Ishikawa (cell line): ENCODE results near the gene ABCB8.

ENCODE experiments used
- CEBPB ChIP-seq: IDR thresholded peaks from 2 replicates; pipeline ENCODE4 v1.6.1; 2012
- CREB1 ChIP-seq: IDR thresholded peaks from 2 replicates; pipeline ENCODE4 v1.6.1; 2012; ENCODE audit warnings: low read depth
- EGR1 ChIP-seq: IDR thresholded peaks from 2 replicates; pipeline ENCODE4 v1.6.1; 2012
- EP300 ChIP-seq: IDR thresholded peaks from 2 replicates; pipeline ENCODE4 v1.6.1; 2012; ENCODE audit warnings: borderline replicate concordance
- FOXM1 ChIP-seq: IDR thresholded peaks from 2 replicates; pipeline ENCODE4 v1.6.1; 2012; ENCODE audit warnings: low read depth, borderline replicate concordance
- MAX ChIP-seq: IDR thresholded peaks from 2 replicates; pipeline ENCODE4 v1.6.1; 2012
- NFIC ChIP-seq: IDR thresholded peaks from 2 replicates; pipeline ENCODE4 v1.6.1; 2012
- RAD21 ChIP-seq: IDR thresholded peaks from 2 replicates; pipeline ENCODE4 v1.6.1; 2012; ENCODE audit warnings: low read depth
- REST ChIP-seq: IDR thresholded peaks from 2 replicates; pipeline ENCODE4 v1.6.1; 2012; ENCODE audit warnings: low read depth, mild to moderate bottlenecking
- TAF1 ChIP-seq: IDR thresholded peaks from 2 replicates; pipeline ENCODE4 v1.6.1; 2012; ENCODE audit warnings: low read depth, mild to moderate bottlenecking
- TCF12 ChIP-seq: IDR thresholded peaks from 2 replicates; pipeline ENCODE4 v1.6.1; 2012; ENCODE audit warnings: low read depth
- TEAD4 ChIP-seq: IDR thresholded peaks from 2 replicates; pipeline ENCODE4 v1.6.1; 2012
- USF1 ChIP-seq: IDR thresholded peaks from 2 replicates; pipeline ENCODE4 v1.6.1; 2012
- YY1 ChIP-seq: IDR thresholded peaks from 2 replicates; pipeline ENCODE4 v1.6.1; 2012; ENCODE audit warnings: low read depth
- ZBTB7A ChIP-seq: IDR thresholded peaks from 2 replicates; pipeline ENCODE4 v1.6.1; 2012; ENCODE audit warnings: low read depth

ABCB8 gene

GRCh38 chr7:151012031-151012692 is 16.1 kb upstream of the ABCB8 start:
- no peak for TF ChIP-seq YY1
- no peak for TF ChIP-seq CREB1
- TF ChIP-seq MAX, result no peak
- no peak for TF ChIP-seq EGR1
- no peak for TF ChIP-seq TEAD4
- no peak for TF ChIP-seq USF1
- TF ChIP-seq RAD21, result no peak

GRCh38 chr7:151012911-151013347 is 15.3 kb upstream of the ABCB8 start:
- peak; percentile 33; the same call in 1 of the 2 replicates for TF ChIP-seq RAD21
- no peak for TF ChIP-seq FOXM1

- TF ChIP-seq YY1 (no peak), ZBTB7A (no peak), NFIC (no peak), USF1 (no peak), EP300 (no peak), CEBPB (no peak), REST (no peak), MAX (no peak), TEAD4 (no peak), RAD21 (no peak), TCF12 (no peak), CREB1 (no peak), TAF1 (no peak), EGR1 (no peak), FOXM1 (no peak)
Observed at GRCh38 chr7:151013356-151013732, 14.9 kb upstream of the ABCB8 start.

GRCh38 chr7:151013733-151014497 is 14.3 kb upstream of the ABCB8 start:
- TF ChIP-seq EP300, result no peak
- no peak for TF ChIP-seq NFIC
- TF ChIP-seq USF1, result no peak
- TF ChIP-seq MAX, result no peak
- TF ChIP-seq TCF12, result no peak
- TF ChIP-seq EGR1, result no peak
- TF ChIP-seq CREB1, result no peak
- TF ChIP-seq TEAD4, result no peak
- TF ChIP-seq FOXM1, result no peak
- no peak for TF ChIP-seq RAD21
- TF ChIP-seq TAF1, result no peak
- TF ChIP-seq REST, result no peak
- no peak for TF ChIP-seq ZBTB7A
- no peak for TF ChIP-seq CEBPB
- TF ChIP-seq YY1, result no peak

- no peak for TF ChIP-seq RAD21
- TF ChIP-seq CREB1, result no peak
- TF ChIP-seq TEAD4, result no peak
- TF ChIP-seq FOXM1, result no peak
- no peak for TF ChIP-seq REST
- TF ChIP-seq TCF12, result no peak
- TF ChIP-seq YY1, result no peak
- TF ChIP-seq MAX, result no peak
Observed at GRCh38 chr7:151014950-151015349, 13.3 kb upstream of the ABCB8 start.
